Stimulated activated CD4-positive, alpha-beta T cell treated with anti-CD3 and anti-CD28 coated beads, Interleukin-2, amount 100 ng/mL, for 24 hours (primary cell): ENCODE data around the gene WDR89.
A peak's percentile ranks its signal among the peaks of the same experiment; 100 is the strongest.
"Not testable (repeated sequence)": the region's sequence is repeated elsewhere in the genome, so short reads cannot be mapped to it uniquely, and the experiment has no call there.

Experiments used
- DNase-seq, 2 donors: peaks; one replicate each; pipeline ENCODE4 v3.0.0-alpha.2; 2020

WDR89 gene

GRCh38 chr14:63650256-63650952 lies 8.7 kb upstream of the WDR89 start:
- peak; percentile 19 to 46 for DNase-seq

GRCh38 chr14:63647696-63648410 lies 6.2 kb upstream of the WDR89 start:
- DNase-seq: no peak

DNA sequence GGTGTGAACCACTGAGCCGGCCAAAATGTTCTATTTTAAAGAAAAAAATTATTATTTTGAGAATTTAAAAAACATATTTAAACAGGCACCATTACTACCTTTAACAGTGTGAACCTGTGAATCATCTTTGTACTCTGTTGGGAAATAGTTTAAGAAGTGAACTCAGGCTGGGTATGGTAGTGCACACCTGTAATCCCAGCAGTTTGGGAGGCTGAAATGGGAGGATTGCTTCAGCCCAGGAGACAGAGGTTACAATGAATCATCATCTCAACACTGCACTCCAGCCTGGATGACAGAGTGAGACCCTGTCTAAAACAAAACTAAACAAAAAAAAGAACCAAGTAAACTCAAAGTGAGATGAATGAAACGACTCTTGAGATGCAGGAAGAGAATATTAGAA lies 3.1 kb upstream of the WDR89 start:
- DNase-seq: no peak

DNA sequence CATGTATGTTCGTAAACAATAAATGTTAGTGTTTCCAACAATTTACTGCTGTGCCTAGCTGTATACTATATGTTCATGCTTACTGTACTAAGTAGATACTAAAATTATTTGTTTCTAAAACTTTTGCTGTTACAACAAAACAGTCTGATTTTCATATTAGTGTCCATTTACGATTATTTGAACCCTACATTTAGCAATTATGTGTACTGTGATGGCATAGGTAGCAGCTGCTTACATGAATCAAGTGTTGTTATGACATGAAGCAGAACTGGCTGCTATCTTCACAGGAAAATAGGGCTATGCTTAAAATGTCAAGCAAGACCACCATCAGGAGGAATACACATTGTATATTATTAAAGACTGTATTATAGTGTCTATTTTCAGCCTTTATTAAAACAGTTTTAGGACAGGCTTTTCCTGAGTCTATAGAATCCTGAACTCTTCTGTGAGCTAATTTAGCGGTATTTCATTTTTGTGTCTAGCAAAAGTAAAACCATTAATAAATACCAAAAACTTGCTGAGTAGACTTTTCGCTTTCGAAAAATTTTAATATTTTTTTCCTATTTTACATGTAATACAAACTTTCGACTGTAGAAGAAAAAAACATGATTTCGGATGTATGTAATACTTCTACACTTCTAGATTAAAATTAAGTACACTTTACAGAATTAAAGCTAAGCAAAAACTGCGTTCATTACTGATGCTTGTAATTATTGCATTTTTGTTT lies 1.1 kb upstream of the WDR89 start:
- DNase-seq: no peak

DNA sequence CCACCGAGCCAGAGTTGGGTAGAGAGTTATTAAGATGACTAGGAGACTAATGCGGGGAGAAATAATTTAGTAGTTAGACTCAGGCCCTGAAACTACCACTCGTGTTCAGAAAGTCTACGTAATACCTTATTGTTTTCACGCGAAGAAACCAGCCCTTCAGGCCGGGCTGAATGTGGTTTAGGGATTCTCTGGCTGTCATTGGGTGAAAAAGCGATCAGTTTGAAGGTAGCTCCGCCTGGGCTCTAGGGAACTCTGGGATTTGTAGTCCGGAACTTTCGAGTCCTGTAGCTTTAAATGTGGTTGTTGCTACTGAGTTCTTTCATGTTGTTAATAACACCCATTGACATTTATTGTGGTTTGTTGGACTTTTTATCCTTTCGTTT lies 549 bp upstream of the WDR89 start:
- peak; percentile 66 to 77 for DNase-seq

- no peak for DNase-seq
Measured at GRCh38 chr14:63638493-63638892, 3.2 kb downstream of the WDR89 start.

GRCh38 chr14:63636094-63636635 lies 5.5 kb downstream of the WDR89 start:
- not testable (repeated sequence) for DNase-seq

- no peak for DNase-seq
Measured at GRCh38 chr14:63633801-63634200, 7.9 kb downstream of the WDR89 start.

DNA sequence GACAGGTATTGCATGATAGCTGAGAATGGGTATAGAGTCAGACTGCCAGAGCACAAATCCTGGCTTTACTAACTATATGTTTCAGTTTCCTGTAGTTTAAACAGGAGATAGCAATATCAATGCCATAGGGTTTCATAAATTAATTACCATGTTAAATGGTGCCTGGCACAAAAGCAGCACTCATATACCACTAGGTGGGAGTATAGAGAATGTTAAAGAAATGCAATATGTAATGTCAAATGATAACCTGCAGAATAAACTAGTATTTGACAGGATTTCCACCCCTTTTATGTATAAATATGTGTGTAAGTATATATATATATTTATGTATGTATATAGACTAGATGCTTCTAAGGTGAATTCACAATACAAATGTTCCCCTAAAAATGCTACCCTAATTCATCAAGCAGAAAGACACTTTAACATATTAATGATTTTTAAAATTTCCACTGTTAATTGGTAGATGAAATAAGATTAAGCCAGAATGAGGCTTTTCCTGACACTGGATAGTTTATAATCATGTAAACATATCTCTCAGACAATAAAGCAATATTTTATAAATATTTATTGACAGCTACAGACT lies 8.6 kb downstream of the WDR89 start:
- no peak for DNase-seq

GRCh38 chr14:63624701-63625100 lies 17.0 kb downstream of the WDR89 start:
- no peak for DNase-seq

DNA sequence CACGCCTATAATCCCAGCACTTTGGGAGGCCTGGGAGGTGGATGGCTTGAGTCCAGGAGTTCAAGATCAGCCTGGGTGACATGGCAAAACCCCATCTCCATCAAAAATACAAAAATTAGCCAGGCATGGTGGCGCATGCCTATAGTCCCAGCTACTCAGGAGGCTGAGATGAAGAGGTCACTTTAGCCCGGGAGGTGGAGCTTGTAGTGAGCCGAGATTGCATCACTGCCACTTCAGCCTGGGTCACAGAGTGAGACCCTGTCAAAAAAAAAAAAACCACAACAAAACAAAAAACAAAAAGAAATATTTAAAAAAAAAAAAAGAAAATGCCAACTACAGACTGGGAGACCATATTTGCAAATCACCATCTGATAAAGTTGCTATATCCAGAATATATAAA lies 17.5 kb downstream of the WDR89 start:
- DNase-seq: no peak

GRCh38 chr14:63621975-63622374 lies 19.7 kb downstream of the WDR89 start:
- not testable (repeated sequence) for DNase-seq

DNA sequence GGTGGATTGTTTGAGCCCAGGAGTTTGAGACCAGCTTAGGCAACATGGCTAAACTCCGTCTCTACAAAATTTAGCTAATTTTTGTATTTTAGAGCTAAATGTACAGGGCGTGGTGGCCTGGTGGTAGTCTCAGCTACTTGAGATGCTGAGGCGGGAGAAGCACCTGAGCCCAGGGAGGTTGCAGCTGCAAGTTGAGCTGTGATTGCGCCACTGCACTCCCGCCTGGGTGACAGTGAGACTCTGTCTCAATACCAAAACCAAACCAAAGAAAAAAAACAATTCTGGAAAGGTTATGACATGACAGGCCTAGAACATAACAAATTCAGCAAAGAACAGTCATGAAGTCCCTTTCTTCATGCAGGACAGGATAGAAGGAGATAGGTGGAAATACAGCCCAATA lies 25.7 kb downstream of the WDR89 start:
- DNase-seq: no peak

DNA sequence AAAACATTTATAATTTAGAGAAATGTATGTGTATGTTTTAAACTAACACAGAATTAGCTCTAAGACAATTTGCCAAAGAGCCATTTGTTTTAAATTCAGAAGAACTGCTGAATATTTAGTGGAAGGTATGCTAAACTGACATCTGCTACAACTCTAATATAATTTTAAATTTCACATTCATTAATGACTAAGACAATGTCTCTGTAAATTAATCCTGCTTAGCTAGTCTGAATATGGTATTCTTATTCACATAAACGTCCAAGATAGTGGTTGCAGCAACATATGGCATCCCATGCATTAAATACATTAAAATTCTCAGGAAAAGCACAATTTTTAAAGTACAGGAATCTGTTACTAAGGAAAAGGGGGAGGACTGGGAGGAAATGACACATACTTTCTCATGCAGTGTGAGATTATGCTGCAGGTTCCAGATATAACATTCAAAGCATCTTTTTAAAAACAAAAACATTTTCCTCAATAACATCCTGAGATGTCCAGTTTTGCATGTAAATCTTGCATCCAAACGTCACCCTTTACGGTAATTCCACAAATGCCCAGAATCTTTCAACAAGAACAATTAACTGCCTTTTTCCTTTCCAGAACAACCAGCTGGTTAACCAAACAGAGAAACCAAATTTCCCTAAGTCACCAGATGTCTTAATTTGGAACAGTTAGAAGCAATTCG lies 26.9 kb downstream of the WDR89 start:
- DNase-seq: no peak

DNA sequence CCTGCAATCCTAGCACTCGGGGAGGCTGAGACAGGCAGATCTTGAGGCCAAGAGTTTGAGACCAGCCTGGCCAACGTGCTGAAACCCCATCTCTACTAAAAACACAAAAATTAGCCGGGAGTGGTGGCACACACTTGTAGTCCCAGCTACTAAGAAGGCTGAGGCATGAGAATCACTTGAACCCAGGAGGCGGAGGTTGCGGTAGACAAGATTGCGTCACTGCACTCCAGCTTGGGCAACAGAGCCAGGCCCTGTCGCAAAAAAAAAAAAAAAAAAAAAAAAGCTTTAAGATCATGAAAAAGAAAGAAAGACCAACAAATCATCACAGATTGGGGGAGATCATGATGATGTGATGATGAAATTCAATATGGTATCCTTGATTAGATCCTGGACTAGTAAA lies 30.6 kb downstream of the WDR89 start:
- no peak for DNase-seq

DNA sequence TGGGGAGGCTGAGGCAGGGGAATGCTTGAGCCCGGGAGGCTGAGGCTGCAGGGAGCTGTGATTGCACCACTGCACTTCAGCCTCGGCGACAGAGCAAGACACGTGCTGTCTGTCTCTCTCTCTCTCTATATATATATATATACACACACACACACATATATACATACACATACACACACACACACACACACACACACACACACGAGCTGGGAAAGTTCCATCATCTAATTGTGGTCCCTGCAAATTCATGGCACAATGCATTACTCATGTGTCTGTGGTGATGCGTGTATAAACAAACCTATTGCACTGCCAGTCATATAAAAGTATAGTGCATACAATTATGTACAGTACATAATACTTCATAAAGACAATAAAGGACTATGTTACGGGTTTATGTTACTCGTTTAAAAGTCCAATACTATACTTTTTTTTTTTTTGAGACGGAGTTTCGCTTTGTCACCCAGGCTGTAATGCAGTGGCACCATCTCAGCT lies 36.6 kb downstream of the WDR89 start:
- no peak for DNase-seq

- DNase-seq: no peak
Measured at GRCh38 chr14:63604626-63605025, 37.0 kb downstream of the WDR89 start.

GRCh38 chr14:63603749-63604277 lies 37.9 kb downstream of the WDR89 start:
- no peak for DNase-seq

DNA sequence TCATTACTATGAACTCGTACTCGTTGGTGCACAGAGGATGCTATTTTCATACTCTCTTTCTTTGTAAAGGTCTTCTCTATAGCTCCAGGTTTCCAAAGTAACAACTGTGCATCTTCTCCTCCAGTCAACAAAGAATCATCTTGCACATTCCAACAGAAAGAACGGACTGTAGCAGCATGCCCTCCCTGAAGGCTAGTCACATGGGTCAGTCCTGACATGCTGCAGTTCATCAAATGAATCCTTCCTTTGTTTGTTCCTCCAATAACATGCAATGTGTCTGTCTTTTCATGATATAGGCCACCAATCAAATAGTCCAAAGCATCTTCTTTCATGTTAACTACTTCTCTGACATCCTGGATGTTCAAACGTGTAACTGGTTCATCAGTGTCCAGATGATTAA lies 42.9 kb downstream of the WDR89 start:
- no peak for DNase-seq

- no peak for DNase-seq
Measured at GRCh38 chr14:63596998-63597658, 44.5 kb downstream of the WDR89 start.
